ENCODE measurements around the gene HSF5.

The HSF5 gene

GRCh38 chr17:58403311-58403710, 84.9 kb downstream of the HSF5 start (continued):
- TF ChIP-seq CREB5 (CRISPR knock-in tag; IDR thresholded peaks at IDR 0.05; ENCODE audit: low read depth), result no peak
- TF ChIP-seq SNAI2 (CRISPR knock-in tag; IDR thresholded peaks at IDR 0.05), result no peak

- TF ChIP-seq PATZ1 (CRISPR knock-in tag; IDR thresholded peaks at IDR 0.05; ENCODE audit: borderline replicate concordance), result no peak
- TF ChIP-seq ZFP3 (CRISPR knock-in tag; IDR thresholded peaks at IDR 0.05), result no peak
- no peak for TF ChIP-seq PPARA (CRISPR knock-in tag; IDR thresholded peaks at IDR 0.05; ENCODE audit: borderline replicate concordance)
- TF ChIP-seq ZNF70 (CRISPR knock-in tag; IDR thresholded peaks at IDR 0.05), result no peak
- TF ChIP-seq CSDC2 (CRISPR knock-in tag; IDR thresholded peaks at IDR 0.05), result no peak
- TF ChIP-seq GLIS3 (CRISPR knock-in tag; IDR thresholded peaks at IDR 0.05), result no peak
- no peak for TF ChIP-seq ESRRG (CRISPR knock-in tag; IDR thresholded peaks at IDR 0.05)
- TF ChIP-seq ZNF565 (CRISPR knock-in tag; conservative IDR thresholded peaks at IDR 0.05; ENCODE audit: low read depth), result no peak
- no peak for TF ChIP-seq POU6F1 (CRISPR knock-in tag; IDR thresholded peaks at IDR 0.05; ENCODE audit: borderline replicate concordance, low read depth)
- no peak for TF ChIP-seq TOX (CRISPR knock-in tag; IDR thresholded peaks at IDR 0.05; ENCODE audit: borderline replicate concordance)
- no peak for TF ChIP-seq ISL1 (CRISPR knock-in tag; IDR thresholded peaks at IDR 0.05)
- no peak for TF ChIP-seq ZFP30 (CRISPR knock-in tag; IDR thresholded peaks at IDR 0.05)
- no peak for TF ChIP-seq SNAI2 (CRISPR knock-in tag; IDR thresholded peaks at IDR 0.05)
- TF ChIP-seq ARNTL (CRISPR knock-in tag; IDR thresholded peaks at IDR 0.05; ENCODE audit: borderline replicate concordance, low read depth), result no peak
- TF ChIP-seq ZC3H10 (CRISPR knock-in tag; IDR thresholded peaks at IDR 0.05), result no peak
- TF ChIP-seq TCF4 (CRISPR knock-in tag; IDR thresholded peaks at IDR 0.05; ENCODE audit: borderline replicate concordance), result no peak
- no peak for TF ChIP-seq CSRNP3 (CRISPR knock-in tag; IDR thresholded peaks at IDR 0.05)
- no peak for TF ChIP-seq RARB (CRISPR knock-in tag; IDR thresholded peaks at IDR 0.05)
- TF ChIP-seq ZNF8 (CRISPR knock-in tag; IDR thresholded peaks at IDR 0.05), result no peak
- no peak for TF ChIP-seq OSR1 (CRISPR knock-in tag; IDR thresholded peaks at IDR 0.05)
- ATAC-seq, result no peak
These were observed 85.5 kb downstream of the HSF5 start for GRCh38 chr17:58402679-58403078.

GRCh38 chr17:58402047-58402446, 86.2 kb downstream of the HSF5 start:
- TF ChIP-seq PATZ1 (CRISPR knock-in tag; IDR thresholded peaks at IDR 0.05; ENCODE audit: borderline replicate concordance), result no peak
- no peak for TF ChIP-seq CREB5 (CRISPR knock-in tag; IDR thresholded peaks at IDR 0.05; ENCODE audit: low read depth)
- TF ChIP-seq TCF4 (CRISPR knock-in tag; IDR thresholded peaks at IDR 0.05; ENCODE audit: borderline replicate concordance), result no peak
- no peak for TF ChIP-seq ZFP3 (CRISPR knock-in tag; IDR thresholded peaks at IDR 0.05)
- ATAC-seq, result no peak
